Cerebellar cortex (tissue), 1 donor: ENCODE results near the gene GATA5.
A peak's percentile ranks its signal among the peaks of the same experiment; 100 is the strongest.
"Not testable (repeated sequence)": the region's sequence is repeated elsewhere in the genome, so short reads cannot be mapped to it uniquely, and the experiment has no call there.

Experiments used
- DNase-seq: peaks from one replicate; pipeline ENCODE4 v3.0.0-alpha.2; 2015; ENCODE audit warnings: low spot score

Gene GATA5

GRCh38 chr20:62505337-62506045 is 29.7 kb upstream of the GATA5 start:
- no peak for DNase-seq

GRCh38 chr20:62504323-62504722 is 28.5 kb upstream of the GATA5 start:
- DNase-seq: no peak

GRCh38 chr20:62503401-62504178 is 27.8 kb upstream of the GATA5 start:
- DNase-seq: no peak

GRCh38 chr20:62502496-62503095 is 26.8 kb upstream of the GATA5 start:
- DNase-seq: no peak

- DNase-seq: no peak
Measured at GRCh38 chr20:62501801-62502495, 26.2 kb upstream of the GATA5 start.

- DNase-seq: peak; percentile 56
Measured at GRCh38 chr20:62500237-62500864, 24.6 kb upstream of the GATA5 start.

- no peak for DNase-seq
Measured at GRCh38 chr20:62499758-62500236, 24.0 kb upstream of the GATA5 start.

- DNase-seq: no peak
Measured at GRCh38 chr20:62498874-62499273, 23.1 kb upstream of the GATA5 start.

GRCh38 chr20:62496568-62497218 is 20.9 kb upstream of the GATA5 start:
- no peak for DNase-seq

- DNase-seq: no peak
Measured at GRCh38 chr20:62495749-62496567, 20.2 kb upstream of the GATA5 start.

GRCh38 chr20:62494980-62495748 is 19.4 kb upstream of the GATA5 start:
- no peak for DNase-seq

GRCh38 chr20:62494537-62494936 is 18.7 kb upstream of the GATA5 start:
- no peak for DNase-seq

- DNase-seq: no peak
Measured at GRCh38 chr20:62493886-62494285, 18.1 kb upstream of the GATA5 start.

- no peak for DNase-seq
Measured at GRCh38 chr20:62493253-62493885, 17.6 kb upstream of the GATA5 start.

GRCh38 chr20:62492711-62493110 is 16.9 kb upstream of the GATA5 start:
- no peak for DNase-seq

- DNase-seq: not testable (repeated sequence)
Measured at GRCh38 chr20:62490783-62491182, 15.0 kb upstream of the GATA5 start.

GRCh38 chr20:62489932-62490263 is 14.1 kb upstream of the GATA5 start:
- no peak for DNase-seq

- no peak for DNase-seq
Measured at GRCh38 chr20:62489186-62489931, 13.6 kb upstream of the GATA5 start.

GRCh38 chr20:62488470-62488869 is 12.7 kb upstream of the GATA5 start:
- no peak for DNase-seq
